Calu3 (cell line): ENCODE results near the gene ZNF454. TPM values are rescaled to one million over a fixed set of nuclear protein-coding genes. Genes with fewer than 3 reads are reported as not detected.

Source experiments
- BruUV-seq: library from RNA; stranded (reverse); fragments of 400-500 nt; replicated peaks from 2 replicates; lab custom pipeline; 2021; lab: Mats Ljungman, UMichigan
- CTCF ChIA-PET: fragments of 300-600 bp; sonication (Branson Sonifier 250); formaldehyde crosslinking; loops from one replicate; lab custom pipeline; 2022; ENCODE audit warnings: antibody characterized with exemption; lab: Charles Lee
- DNase-seq: peaks from one replicate; pipeline ENCODE4 v3.0.0; 2022
- H3K27ac Mint-ChIP-seq: one replicate; pipeline ENCODE4 v1.8.0; 2022; ENCODE audit warnings: mixed read lengths; ENCODE audit not compliant: unreplicated experiment
- H3K27me3 Mint-ChIP-seq: one replicate; pipeline ENCODE4 v1.8.0; 2022; ENCODE audit warnings: mixed read lengths; ENCODE audit not compliant: unreplicated experiment
- H3K36me3 Mint-ChIP-seq: one replicate; pipeline ENCODE4 v1.8.0; 2022; ENCODE audit warnings: mild to moderate bottlenecking, moderate library complexity, mixed read lengths; ENCODE audit not compliant: insufficient read depth, unreplicated experiment
- H3K4me1 Mint-ChIP-seq: one replicate; pipeline ENCODE4 v1.8.0; 2022; ENCODE audit warnings: mild to moderate bottlenecking, low read depth, mixed read lengths; ENCODE audit not compliant: unreplicated experiment
- H3K4me3 Mint-ChIP-seq: one replicate; pipeline ENCODE4 v1.8.0; 2022; ENCODE audit warnings: mild to moderate bottlenecking, low read depth, moderate library complexity, mixed read lengths; ENCODE audit not compliant: unreplicated experiment
- H3K9me3 Mint-ChIP-seq: one replicate; pipeline ENCODE4 v1.8.0; 2022; ENCODE audit warnings: low read depth, mixed read lengths; ENCODE audit not compliant: unreplicated experiment
- CTCF ChIP-seq: fragments of 200-600 bp; IDR thresholded peaks from one replicate; pipeline ENCODE4 v1.8.0; 2022; ENCODE audit warnings: antibody characterized with exemption; ENCODE audit not compliant: unreplicated experiment
- intact Hi-C: fragments of 100-400 bp; cut with micrococcal nuclease; formaldehyde crosslinking; loops from one replicate; pipeline ENCODE4 v1.10.0; 2022; ENCODE audit not compliant: unreplicated experiment
- total RNA-seq: library from RNA; stranded (reverse); gene quantifications from 2 replicates; pipeline ENCODE4 v1.2.3, GENCODE V29; 2022

The ZNF454 gene
- total RNA-seq, 1 experiment from 2014 or later, result not detected

GRCh38 chr5:178992291-178992895 lies 51.4 kb downstream of the ZNF454 start:
- H3K9me3 Mint-ChIP-seq, result peaks cover 33% of the 10 kb centered on the region
- CTCF ChIA-PET, result interaction anchor here (0.9 kb wide), 1 partner anchor 117 kb away, joined by 5 read pairs; no protein-coding TSS in a partner anchor

GRCh38 chr5:178993236-178993765 lies 52.3 kb downstream of the ZNF454 start:
- no peaks in the 10 kb centered on the region for H3K4me1 Mint-ChIP-seq
- peaks cover 30% of the 10 kb centered on the region for H3K9me3 Mint-ChIP-seq
- H3K27ac Mint-ChIP-seq, result no peak overlapping the region
- TF ChIP-seq CTCF, result no peak
- H3K36me3 Mint-ChIP-seq, result no peaks in the 10 kb centered on the region
- no TSS peak for BruUV-seq
- H3K4me3 Mint-ChIP-seq, result no peak overlapping the region
- no peaks in the 10 kb centered on the region for H3K27me3 Mint-ChIP-seq
- DNase-seq, result no peak
- intact Hi-C loops, result no loop called here
- CTCF ChIA-PET, result no interaction called here

More at GRCh38 chr5:178992291-178992895, 51.4 kb downstream of the ZNF454 start:
- Mint-ChIP-seq H3K36me3 (no peaks in the 10 kb centered on the region), H3K27ac (no peak overlapping the region), H3K27me3 (no peaks in the 10 kb centered on the region), H3K4me1 (no peaks in the 10 kb centered on the region), H3K4me3 (no peak overlapping the region)
- DNase-seq, result no peak
- TF ChIP-seq CTCF, result no peak
- intact Hi-C loops, result no loop called here
- BruUV-seq, result no TSS peak

DNA sequence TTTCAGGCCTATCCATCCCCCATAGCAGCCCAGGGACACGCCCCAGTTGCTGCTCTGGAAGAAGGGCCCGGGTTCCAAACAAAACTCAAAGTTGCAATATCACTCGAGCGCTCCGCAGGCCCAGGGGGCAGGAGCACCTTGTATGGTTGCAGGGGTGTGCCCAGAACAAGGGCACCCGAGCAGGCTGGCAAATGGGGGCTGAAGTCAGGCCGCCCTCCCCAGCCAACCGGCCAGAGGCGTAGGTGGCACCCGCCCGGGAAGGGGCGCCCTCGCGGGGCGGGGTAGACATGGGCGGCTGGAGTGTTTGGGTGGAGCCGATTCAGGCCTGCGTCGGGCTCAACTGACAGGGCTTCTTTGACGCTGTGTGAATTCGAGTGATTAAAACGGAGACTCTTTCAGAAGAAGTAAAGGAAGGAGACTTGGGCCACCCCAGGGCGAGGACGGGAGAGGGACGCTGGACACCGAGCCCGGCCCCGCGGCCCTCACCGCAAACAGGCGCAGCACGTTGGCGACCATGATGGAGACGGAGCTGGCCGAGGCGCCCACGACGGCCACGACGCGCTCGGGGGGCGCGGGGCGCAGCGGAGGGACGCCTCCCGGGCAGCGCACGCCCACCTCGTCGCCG lies 53.1 kb downstream of the ZNF454 start:
- DNase-seq, result no peak
- H3K36me3 Mint-ChIP-seq, result no peaks in the 10 kb centered on the region
- no peaks in the 10 kb centered on the region for H3K4me1 Mint-ChIP-seq
- BruUV-seq, result no TSS peak
- H3K27ac Mint-ChIP-seq, result no peak overlapping the region
- no peaks in the 10 kb centered on the region for H3K27me3 Mint-ChIP-seq
- H3K9me3 Mint-ChIP-seq, result peaks cover 30% of the 10 kb centered on the region
- H3K4me3 Mint-ChIP-seq, result no peak overlapping the region
- intact Hi-C loops, result no loop called here
- no peak for TF ChIP-seq CTCF
- CTCF ChIA-PET, result no interaction called here

GRCh38 chr5:178994580-178995340 lies 53.8 kb downstream of the ZNF454 start, which contains the start of gene GRM6:
Gene GRM6 (minus strand): TSS chr5:178995320. CDS start chr5:178994944, 376 bp downstream.
- Mint-ChIP-seq H3K36me3 (no peaks in the 10 kb centered on the region), H3K4me1 (no peaks in the 10 kb centered on the region), H3K4me3 (no peak within 1 kb of the TSS), H3K27ac (no peak within 1 kb of the TSS), H3K9me3 (peaks cover 28% of the 10 kb centered on the region), H3K27me3 (no peaks in the 10 kb centered on the region)
- DNase-seq, result no peak
- TF ChIP-seq CTCF, result no peak
- BruUV-seq, result no TSS peak
- CTCF ChIA-PET, result no interaction called here
- intact Hi-C loops, result no loop called here
